GM12891 (cell line): ENCODE measurements around the gene LPCAT3.
A peak's percentile ranks its signal among the peaks of the same experiment; 100 is the strongest.

ENCODE experiments used
- DNase-seq: peaks from one replicate; pipeline ENCODE4 v3.0.0; 2011; ENCODE audit warnings: low spot score; ENCODE audit not compliant: insufficient read length
- FAIRE-seq: peaks from 2 replicates; lab custom pipeline; 2011; peaks lifted over from hg19 to GRCh38; lab: Jason Lieb, UNC
- PAX5 ChIP-seq: IDR thresholded peaks from 2 replicates; pipeline ENCODE4 v1.6.1; 2011; ENCODE audit warnings: low read length, moderate library complexity, mild to moderate bottlenecking; ENCODE audit not compliant: insufficient read depth, severe bottlenecking
- POLR2A ChIP-seq: IDR thresholded peaks from 2 replicates; pipeline ENCODE4 v1.6.1; 2011; ENCODE audit warnings: low read depth, low read length, control low read depth
- POLR2AphosphoS5 ChIP-seq: IDR thresholded peaks from 2 replicates; pipeline ENCODE4 v1.6.1; 2011; ENCODE audit warnings: low read depth, low read length, control low read depth
- POU2F2 ChIP-seq: IDR thresholded peaks from 2 replicates; pipeline ENCODE4 v1.6.1; 2011; ENCODE audit warnings: low read depth, mild to moderate bottlenecking, control low read depth, low read length, moderate library complexity
- SPI1 ChIP-seq: IDR thresholded peaks from 2 replicates; pipeline ENCODE4 v1.6.1; 2011; ENCODE audit warnings: low read depth, low read length, control low read depth
- TAF1 ChIP-seq: IDR thresholded peaks from 2 replicates; pipeline ENCODE4 v1.6.1; 2011; ENCODE audit warnings: low read depth, low read length, control low read depth

LPCAT3 gene

GRCh38 chr12:6948873-6949594 is 69.2 kb downstream of the LPCAT3 start:
- FAIRE-seq = peak; percentile 94

DNA sequence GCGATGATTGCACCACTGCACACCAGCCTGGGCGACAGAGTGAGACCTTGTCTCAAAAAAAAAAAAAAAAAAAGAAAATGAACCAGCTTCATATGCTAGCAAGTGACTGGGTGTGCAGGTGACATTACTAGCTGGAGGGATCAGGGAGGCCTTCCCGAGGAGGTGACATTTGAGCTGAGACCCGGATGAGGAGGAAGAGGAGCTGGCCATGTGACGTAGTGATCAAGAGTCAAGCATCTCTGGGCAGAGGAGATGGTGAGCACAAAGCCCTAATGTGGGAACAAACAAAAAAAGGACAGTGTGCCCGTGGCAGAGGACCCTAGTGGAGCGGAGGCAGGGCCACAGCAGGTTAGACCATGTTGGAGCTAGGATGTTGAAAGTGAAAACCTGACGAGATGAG is 70.7 kb downstream of the LPCAT3 start:
- DNase-seq (no peak), FAIRE-seq (peak; percentile 62)
- TF ChIP-seq SPI1 = no peak
- TF ChIP-seq TAF1 = no peak
- no peak for TF ChIP-seq PAX5
- no peak for TF ChIP-seq POLR2A
- no peak for TF ChIP-seq POLR2AphosphoS5
- TF ChIP-seq POU2F2 = no peak

More at GRCh38 chr12:6948873-6949594, 69.2 kb downstream of the LPCAT3 start:
- TF ChIP-seq SPI1 (no peak), POLR2AphosphoS5 (no peak), POLR2A (no peak), PAX5 (no peak), TAF1 (no peak)
- no peak for DNase-seq

GRCh38 chr12:6946920-6947374 is 71.3 kb downstream of the LPCAT3 start:
- no peak for DNase-seq
- TF ChIP-seq SPI1 (peak; percentile 32; the same call in 1 of the 2 replicates), POLR2A (no peak)
- no peak for FAIRE-seq

- DNase-seq (no peak), FAIRE-seq (peak; percentile 94)
Measured at GRCh38 chr12:6946033-6946919, 72.0 kb downstream of the LPCAT3 start.

GRCh38 chr12:6945613-6946012 is 72.7 kb downstream of the LPCAT3 start:
- no peak; the same call in none of the 2 replicates for TF ChIP-seq POLR2A
- DNase-seq = no peak
- no peak for FAIRE-seq

More at GRCh38 chr12:6946033-6946919, 72.0 kb downstream of the LPCAT3 start:
- TF ChIP-seq POU2F2 = peak; percentile 78
- TF ChIP-seq SPI1 = peak; percentile 62
- TF ChIP-seq PAX5 = no peak
- peak; percentile 59 for TF ChIP-seq POLR2AphosphoS5
- peak; percentile 40; the same call in 1 of the 2 replicates for TF ChIP-seq POLR2A
- no peak for TF ChIP-seq TAF1

GRCh38 chr12:6944381-6945186 is 73.7 kb downstream of the LPCAT3 start:
- TF ChIP-seq POU2F2 (peak; percentile 41; the same call in 1 of the 2 replicates), PAX5 (no peak)
- peak; percentile 73 for DNase-seq
- FAIRE-seq = peak; percentile 93

DNA sequence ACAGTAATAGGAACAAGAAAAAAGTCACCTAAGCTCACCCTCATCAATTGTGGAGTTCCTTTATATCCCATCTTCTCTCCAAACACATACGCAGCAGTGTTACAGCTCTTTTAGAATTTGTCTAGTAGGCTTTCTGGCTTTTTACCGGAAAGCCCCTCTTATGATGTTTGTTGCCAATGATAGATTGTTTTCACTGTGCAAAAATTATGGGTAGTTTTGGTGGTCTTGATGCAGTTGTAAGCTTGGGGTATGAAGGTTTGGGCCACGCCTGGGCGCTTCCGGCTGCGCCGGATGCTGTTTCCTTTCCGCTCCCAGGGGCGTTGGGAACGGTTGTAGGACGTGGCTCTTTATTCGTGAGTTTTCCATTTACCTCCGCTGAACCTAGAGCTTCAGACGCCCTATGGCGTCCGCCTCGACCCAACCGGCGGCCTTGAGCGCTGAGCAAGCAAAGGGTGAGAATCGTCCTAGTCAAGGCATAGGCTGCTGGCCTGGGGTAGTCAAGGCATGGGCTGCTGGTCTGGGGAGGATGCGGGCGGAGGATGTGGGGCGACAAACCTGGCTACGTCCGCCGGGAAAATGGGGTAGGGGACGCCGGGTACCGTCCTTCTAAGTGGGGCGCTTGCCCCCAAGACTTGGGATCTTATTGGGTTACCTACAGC is 74.4 kb downstream of the LPCAT3 start, which contains the start of the genes C12orf57 and RNU7-1:
Gene C12orf57 (plus strand): TSS at position 301 of the 659 bp plus-strand sequence. CDS start 100 bp downstream, at position 401.
Gene RNU7-1 (plus strand): TSS at position 95 of the 659 bp plus-strand sequence.
- FAIRE-seq (no peak), DNase-seq (peak; percentile 65)
- TF ChIP-seq TAF1 = peak; percentile 47; the same call in 1 of the 2 replicates
- peak; percentile 98 for TF ChIP-seq POLR2A
- TF ChIP-seq SPI1 = no peak
- peak; percentile 98 for TF ChIP-seq POU2F2
- TF ChIP-seq PAX5 = peak; percentile 86
- TF ChIP-seq POLR2AphosphoS5 = peak; percentile 99

GRCh38 chr12:6943389-6943721 is 74.9 kb downstream of the LPCAT3 start:
- TF ChIP-seq TAF1 (no peak), POU2F2 (peak; percentile 51; the same call in 1 of the 2 replicates), SPI1 (no peak)
- FAIRE-seq (no peak), DNase-seq (peak; percentile 90)

DNA sequence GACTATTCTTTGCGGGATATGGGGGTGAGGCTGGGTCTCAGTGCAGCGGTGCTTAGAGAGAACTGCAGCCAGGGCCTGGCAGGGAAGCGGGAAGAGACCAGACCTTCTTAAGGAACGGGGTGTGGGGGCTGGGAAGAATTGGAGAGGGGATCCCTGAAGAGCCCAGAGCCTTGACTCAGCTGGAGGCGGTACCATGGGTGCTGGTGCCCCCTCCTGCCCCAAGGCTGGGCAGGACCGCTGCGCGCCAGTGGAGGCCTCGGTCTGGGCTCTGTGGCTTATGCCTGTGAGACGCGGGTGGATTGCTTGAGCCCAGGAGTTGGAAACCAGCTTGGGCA is 76.0 kb downstream of the LPCAT3 start:
- DNase-seq (no peak), FAIRE-seq (no peak)
- no peak for TF ChIP-seq PAX5
- no peak for TF ChIP-seq SPI1
- TF ChIP-seq TAF1 = no peak
- no peak for TF ChIP-seq POLR2AphosphoS5
- TF ChIP-seq POU2F2 = no peak
- no peak for TF ChIP-seq POLR2A
